Stomach (tissue), 4 donors: ENCODE measurements around the gene LAMB4.

Source experiments
- EP300 ChIP-seq: sonication (generic); formaldehyde crosslinking; IDR thresholded peaks from one replicate; pipeline ENCODE4 v1.6.1; 2017; ENCODE audit warnings: antibody characterized with exemption
- POLR2A ChIP-seq, 4 donors: fragments of 450-650 bp; IDR thresholded peaks; one replicate each; pipeline ENCODE4 v1.6.1; 2016; ENCODE audit warnings: antibody characterized with exemption in 4 of 4, control low read depth in 2 of 4, mild to moderate bottlenecking in 1 of 4, moderate library complexity in 1 of 4
- POLR2AphosphoS5 ChIP-seq, 3 donors: sonication (generic); formaldehyde crosslinking; IDR thresholded peaks; one replicate each; pipeline ENCODE4 v1.6.1; 2016; ENCODE audit warnings: antibody characterized with exemption in 3 of 3
- TF ChIP-seq, protein P1 (sequence below), 7 experiments: fragments of 450-650 bp in 4 of 7; fragments of 200-600 bp in 3 of 7; sonication (generic) in 3 of 7; IDR thresholded peaks; one replicate each; pipeline ENCODE4 v1.5.1; 2016 to 2019; ENCODE audit warnings: antibody characterized with exemption in 7 of 7, control low read depth in 2 of 7, mild to moderate bottlenecking in 1 of 7

DNA sequence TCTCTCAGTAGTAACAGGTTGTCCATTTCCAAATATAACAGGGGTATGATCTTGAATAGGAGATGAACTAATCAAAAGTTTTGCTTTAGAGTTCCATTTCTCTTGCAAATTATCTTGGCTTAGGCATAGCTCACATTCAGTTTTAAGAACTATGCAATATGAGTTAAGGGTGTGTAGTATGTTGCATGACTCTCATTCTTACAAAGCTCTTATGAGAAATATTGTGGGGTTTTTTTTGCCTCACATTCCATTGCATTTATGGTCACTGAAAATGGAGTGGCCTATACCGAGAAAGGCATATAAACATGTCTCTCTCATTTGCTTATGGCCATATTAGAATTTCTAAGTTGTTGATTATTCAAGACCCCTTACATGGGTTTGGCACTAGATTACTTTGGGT is 78.7 kb downstream of the LAMB4 start:
- TF ChIP-seq, protein P1, sequence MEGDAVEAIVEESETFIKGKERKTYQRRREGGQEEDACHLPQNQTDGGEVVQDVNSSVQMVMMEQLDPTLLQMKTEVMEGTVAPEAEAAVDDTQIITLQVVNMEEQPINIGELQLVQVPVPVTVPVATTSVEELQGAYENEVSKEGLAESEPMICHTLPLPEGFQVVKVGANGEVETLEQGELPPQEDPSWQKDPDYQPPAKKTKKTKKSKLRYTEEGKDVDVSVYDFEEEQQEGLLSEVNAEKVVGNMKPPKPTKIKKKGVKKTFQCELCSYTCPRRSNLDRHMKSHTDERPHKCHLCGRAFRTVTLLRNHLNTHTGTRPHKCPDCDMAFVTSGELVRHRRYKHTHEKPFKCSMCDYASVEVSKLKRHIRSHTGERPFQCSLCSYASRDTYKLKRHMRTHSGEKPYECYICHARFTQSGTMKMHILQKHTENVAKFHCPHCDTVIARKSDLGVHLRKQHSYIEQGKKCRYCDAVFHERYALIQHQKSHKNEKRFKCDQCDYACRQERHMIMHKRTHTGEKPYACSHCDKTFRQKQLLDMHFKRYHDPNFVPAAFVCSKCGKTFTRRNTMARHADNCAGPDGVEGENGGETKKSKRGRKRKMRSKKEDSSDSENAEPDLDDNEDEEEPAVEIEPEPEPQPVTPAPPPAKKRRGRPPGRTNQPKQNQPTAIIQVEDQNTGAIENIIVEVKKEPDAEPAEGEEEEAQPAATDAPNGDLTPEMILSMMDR (IDR thresholded peaks at IDR 0.05) = no peak
- TF ChIP-seq POLR2A (IDR thresholded peaks at IDR 0.05) = no peak
- TF ChIP-seq EP300 = no peak
- TF ChIP-seq POLR2AphosphoS5 (IDR thresholded peaks at IDR 0.05) = no peak
